ENCODE data around the gene APBA2.
"Not testable (repeated sequence)": the region's sequence is repeated elsewhere in the genome, so short reads cannot be mapped to it uniquely, and the experiment has no call there.

The APBA2 gene

DNA sequence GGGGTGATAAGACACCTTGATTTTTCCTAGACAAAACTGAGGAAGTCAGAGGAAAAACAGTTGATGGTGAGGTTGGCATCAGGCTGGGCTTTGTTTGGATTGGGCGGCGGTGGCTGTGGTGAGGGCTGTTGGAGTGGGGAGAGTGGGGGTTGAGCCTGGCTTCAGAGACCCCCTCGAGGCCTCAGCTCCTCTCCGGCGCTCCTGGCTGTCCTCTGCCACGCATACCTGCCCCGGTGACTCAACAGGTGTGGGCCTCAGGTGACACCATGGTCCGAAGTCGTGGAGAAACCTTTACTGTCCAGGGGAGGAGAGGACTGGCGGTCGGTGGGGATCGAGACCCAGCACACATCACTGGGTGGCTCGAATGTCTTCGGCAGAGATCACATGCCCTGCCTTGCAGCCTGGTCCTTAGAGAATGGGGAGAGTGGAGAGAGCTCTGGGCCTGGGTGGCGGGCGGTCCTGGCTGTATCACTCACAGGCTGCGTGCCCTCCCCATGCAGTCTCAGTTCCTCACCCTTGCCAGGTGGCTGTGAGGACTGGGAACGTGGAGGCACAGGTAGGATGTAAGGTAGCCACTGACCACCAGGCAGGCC lies 2.6 kb downstream of the APBA2 start:
- no peak for DNase-seq (ENCODE audit: low read depth)
- H3K4me3 ChIP-seq (ENCODE audit: low read depth, low read length), result no peak overlapping the region
- TF ChIP-seq, protein P1, sequence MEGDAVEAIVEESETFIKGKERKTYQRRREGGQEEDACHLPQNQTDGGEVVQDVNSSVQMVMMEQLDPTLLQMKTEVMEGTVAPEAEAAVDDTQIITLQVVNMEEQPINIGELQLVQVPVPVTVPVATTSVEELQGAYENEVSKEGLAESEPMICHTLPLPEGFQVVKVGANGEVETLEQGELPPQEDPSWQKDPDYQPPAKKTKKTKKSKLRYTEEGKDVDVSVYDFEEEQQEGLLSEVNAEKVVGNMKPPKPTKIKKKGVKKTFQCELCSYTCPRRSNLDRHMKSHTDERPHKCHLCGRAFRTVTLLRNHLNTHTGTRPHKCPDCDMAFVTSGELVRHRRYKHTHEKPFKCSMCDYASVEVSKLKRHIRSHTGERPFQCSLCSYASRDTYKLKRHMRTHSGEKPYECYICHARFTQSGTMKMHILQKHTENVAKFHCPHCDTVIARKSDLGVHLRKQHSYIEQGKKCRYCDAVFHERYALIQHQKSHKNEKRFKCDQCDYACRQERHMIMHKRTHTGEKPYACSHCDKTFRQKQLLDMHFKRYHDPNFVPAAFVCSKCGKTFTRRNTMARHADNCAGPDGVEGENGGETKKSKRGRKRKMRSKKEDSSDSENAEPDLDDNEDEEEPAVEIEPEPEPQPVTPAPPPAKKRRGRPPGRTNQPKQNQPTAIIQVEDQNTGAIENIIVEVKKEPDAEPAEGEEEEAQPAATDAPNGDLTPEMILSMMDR (IDR thresholded peaks at IDR 0.05; ENCODE audit: low read depth, low read length, missing control alignments), result no peak
- in situ Hi-C loops (cut with HindIII; ENCODE audit: low sequenced_read_pairs), result no loop called here

DNA sequence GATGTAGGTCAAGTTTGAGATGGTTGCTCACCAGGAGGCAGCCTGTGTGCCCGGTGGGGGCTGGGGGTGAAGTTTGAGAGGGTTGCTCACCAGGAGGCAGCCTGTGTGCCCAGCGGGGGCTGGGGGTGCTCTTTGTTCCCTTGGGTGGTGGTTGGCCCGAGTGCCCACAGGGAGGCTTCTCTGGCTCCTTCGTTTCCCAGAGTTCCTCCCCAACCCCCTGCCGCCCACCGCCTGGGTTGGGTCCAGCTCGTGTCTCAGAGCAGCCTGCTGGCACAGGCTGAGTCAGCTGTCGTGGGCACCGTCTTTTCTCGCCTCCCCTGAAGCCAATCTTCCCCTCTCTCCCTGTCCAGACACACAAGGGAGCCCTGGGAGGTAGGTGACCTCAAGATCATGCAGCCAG lies 3.1 kb downstream of the APBA2 start:
- H3K4me3 ChIP-seq (ENCODE audit: low read depth, low read length), result no peak overlapping the region
- DNase-seq (ENCODE audit: low read depth), result no peak
- in situ Hi-C loops (cut with HindIII; ENCODE audit: low sequenced_read_pairs), result no loop called here
- TF ChIP-seq, protein P1 (IDR thresholded peaks at IDR 0.05; ENCODE audit: low read depth, low read length, missing control alignments), result no peak

DNA sequence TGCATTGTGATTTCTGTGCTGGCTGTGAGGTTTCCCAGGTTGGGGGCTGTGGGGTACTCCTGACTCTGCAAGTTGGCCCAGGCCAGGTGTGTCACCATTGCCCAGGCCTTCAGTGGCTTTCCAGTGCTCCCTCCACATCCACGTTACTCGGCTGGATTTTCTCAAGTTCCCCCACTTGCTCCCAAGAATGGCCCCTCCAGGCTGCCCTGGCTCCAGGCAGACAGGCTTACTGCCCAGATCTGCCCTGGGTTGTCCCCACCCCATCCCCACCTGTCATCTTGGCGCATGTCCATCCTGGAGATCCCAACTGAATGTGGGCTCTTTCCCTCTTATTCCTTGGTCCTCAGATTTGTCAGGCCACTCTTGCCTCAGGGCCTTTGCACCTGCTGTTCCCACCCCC lies 3.6 kb downstream of the APBA2 start:
- H3K4me3 ChIP-seq (ENCODE audit: low read depth, low read length), result no peak overlapping the region
- DNase-seq (ENCODE audit: low read depth), result no peak
- in situ Hi-C loops (cut with HindIII; ENCODE audit: low sequenced_read_pairs), result no loop called here
- TF ChIP-seq, protein P1 (IDR thresholded peaks at IDR 0.05; ENCODE audit: low read depth, low read length, missing control alignments), result no peak

DNA sequence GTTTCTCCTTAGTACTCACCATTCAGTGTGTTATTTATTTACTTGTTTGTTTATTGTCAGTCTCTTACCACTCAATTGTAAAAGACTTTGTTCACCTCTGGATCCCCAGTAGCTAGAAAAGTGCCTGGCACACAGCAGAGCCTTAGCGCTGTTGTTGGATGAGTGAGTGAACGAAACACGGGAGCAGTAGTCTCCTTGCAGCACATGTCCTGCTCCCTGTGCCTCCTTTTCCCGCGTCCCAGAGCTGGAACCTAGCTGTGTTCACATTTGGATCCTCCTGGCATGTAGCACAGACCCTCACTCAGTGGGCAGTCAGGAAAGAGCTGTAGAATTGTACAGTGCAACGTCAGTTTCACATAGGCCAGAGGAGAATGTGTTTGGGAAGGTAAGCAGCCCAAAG lies 4.1 kb downstream of the APBA2 start:
- in situ Hi-C loops (cut with HindIII; ENCODE audit: low sequenced_read_pairs); DNase-seq (ENCODE audit: low read depth); H3K4me3 ChIP-seq (ENCODE audit: low read depth, low read length): not testable (repeated sequence)

DNA sequence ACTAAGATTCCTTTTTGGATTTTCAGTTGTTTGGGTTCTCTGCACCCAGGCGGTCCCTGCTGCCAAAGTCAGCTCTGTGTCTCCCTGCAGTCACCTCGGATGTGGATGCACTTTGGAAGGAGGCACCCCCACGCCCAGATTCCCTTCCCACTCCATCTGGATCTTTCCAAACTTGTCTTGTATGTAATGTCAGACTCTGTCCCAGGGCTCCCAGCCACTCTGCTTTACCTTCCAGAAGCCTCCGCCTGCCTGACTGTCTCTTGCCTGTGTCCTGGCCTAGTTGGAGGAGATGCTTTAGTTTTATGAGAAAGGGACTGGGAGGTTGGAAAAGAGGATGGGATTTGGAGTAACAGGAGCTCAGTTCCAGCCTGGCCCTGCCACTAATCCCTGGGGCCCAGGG lies 4.5 kb downstream of the APBA2 start:
- DNase-seq (ENCODE audit: low read depth); in situ Hi-C loops (cut with HindIII; ENCODE audit: low sequenced_read_pairs); H3K4me3 ChIP-seq (ENCODE audit: low read depth, low read length): not testable (repeated sequence)

DNA sequence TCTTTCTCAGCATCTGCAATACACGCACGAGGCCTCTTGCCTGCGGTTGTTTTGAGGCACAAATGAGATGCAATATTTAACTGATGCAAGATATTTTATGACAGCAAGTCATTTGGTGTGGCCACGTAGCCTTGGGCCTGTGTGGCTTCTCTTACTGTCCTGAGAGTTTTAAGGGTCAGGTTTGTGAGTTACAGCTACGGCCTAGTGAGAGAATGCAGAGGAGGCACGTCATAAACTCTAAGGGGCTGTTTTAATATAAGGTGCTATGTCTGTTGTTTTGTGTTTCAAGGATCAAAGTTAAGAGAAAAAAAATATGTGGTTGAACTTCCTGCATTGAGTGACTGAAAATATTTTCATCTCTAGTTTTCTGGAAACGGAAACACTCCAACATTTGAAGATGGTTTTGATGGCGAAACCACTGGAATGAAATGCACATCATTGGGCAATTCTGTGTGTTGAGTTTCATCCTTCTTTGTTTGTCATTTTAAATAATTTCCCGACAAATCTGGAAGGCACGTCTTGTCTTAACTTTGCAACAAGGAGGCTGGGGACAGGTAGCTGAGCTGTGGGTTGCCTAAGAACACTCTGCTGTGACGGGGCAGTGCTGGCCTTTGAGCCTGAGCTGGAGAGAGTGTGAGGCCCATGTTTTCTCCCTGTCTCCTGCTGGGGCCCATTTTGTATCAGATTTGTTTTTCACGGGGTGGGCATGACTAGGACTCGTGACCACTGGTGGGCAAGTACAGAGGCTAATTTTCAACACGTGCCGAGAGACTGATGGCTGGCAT lies 5.1 kb downstream of the APBA2 start:
- no peak for DNase-seq (ENCODE audit: low read depth)
- in situ Hi-C loops (cut with HindIII; ENCODE audit: low sequenced_read_pairs), result no loop called here
- H3K4me3 ChIP-seq (ENCODE audit: low read depth, low read length), result no peak overlapping the region
- TF ChIP-seq, protein P1 (IDR thresholded peaks at IDR 0.05; ENCODE audit: low read depth, low read length, missing control alignments), result no peak

DNA sequence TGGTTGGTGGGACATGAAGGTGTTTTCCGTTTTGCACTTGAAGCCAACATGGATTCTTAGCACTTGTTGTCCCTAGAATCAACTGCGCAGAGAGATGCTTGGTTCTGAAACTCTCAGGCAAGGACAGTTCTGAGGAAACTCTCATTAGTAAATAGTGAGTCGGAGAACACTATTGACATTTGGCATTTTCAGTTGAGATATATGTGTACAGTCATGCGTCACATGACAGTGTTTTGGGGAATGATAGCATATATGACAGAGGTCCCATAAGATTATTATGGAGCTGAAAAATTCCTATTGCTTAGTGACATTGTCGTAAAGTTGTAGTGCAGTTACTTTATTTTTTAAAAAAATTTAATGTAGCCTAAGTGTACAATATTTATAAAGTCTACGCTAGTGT lies 5.8 kb downstream of the APBA2 start:
- in situ Hi-C loops (cut with HindIII; ENCODE audit: low sequenced_read_pairs), result no loop called here
- TF ChIP-seq, protein P1 (IDR thresholded peaks at IDR 0.05; ENCODE audit: low read depth, low read length, missing control alignments), result no peak
- H3K4me3 ChIP-seq (ENCODE audit: low read depth, low read length), result no peak overlapping the region
- DNase-seq (ENCODE audit: low read depth), result no peak
